Upper lobe of left lung (tissue), 6 donors: Measurements from ENCODE around the gene WBP1L. TPM values are rescaled to one million over a fixed set of nuclear protein-coding genes. Genes with fewer than 3 reads are reported as not detected.
"Not testable (repeated sequence)": the region's sequence is repeated elsewhere in the genome, so short reads cannot be mapped to it uniquely, and the experiment has no call there.

Experiments used
- ATAC-seq, 2 donors: fragments of 200-7000 bp; cut with Tn5 transposase; one replicate each; pipeline ENCODE4 v1.9.1; 2022; ENCODE audit warnings: mild to moderate bottlenecking in 2 of 2, moderate library complexity in 2 of 2; ENCODE audit not compliant: low FRiP score in 2 of 2
- DNase-seq, 2 donors: peaks; one replicate each; pipeline ENCODE4 v3.0.0-alpha.2; 2019 to 2020
- H3K27ac ChIP-seq, 4 donors: fragments of 200-600 bp; sonication (generic); one replicate each; pipeline ENCODE4 v1.5.1; 2016 to 2019
- H3K27me3 ChIP-seq, 4 donors: fragments of 200-600 bp; sonication (generic); one replicate each; pipeline ENCODE4 v1.5.1; 2017 to 2019
- H3K36me3 ChIP-seq, 4 donors: fragments of 200-600 bp; sonication (generic); one replicate each; pipeline ENCODE4 v1.5.1; 2016 to 2019
- H3K4me1 ChIP-seq, 4 donors: fragments of 200-600 bp; sonication (generic); one replicate each; pipeline ENCODE4 v1.5.1; 2018 to 2019
- H3K4me3 ChIP-seq, 4 donors: fragments of 200-600 bp; sonication (generic); one replicate each; pipeline ENCODE4 v1.5.1; 2017 to 2019; ENCODE audit warnings: mild to moderate bottlenecking in 2 of 4, moderate library complexity in 1 of 4
- H3K9me3 ChIP-seq, 4 donors: fragments of 200-600 bp; sonication (generic); one replicate each; pipeline ENCODE4 v1.5.1; 2018 to 2019
- EP300 ChIP-seq, 4 donors: sonication (generic); formaldehyde crosslinking; IDR thresholded peaks; one replicate each; pipeline ENCODE4 v1.5.1; 2017; ENCODE audit warnings: antibody characterized with exemption in 4 of 4, control low read depth in 2 of 4
- POLR2A ChIP-seq, 4 donors: fragments of 450-650 bp; IDR thresholded peaks; one replicate each; pipeline ENCODE4 v1.5.1; 2016 to 2017; ENCODE audit warnings: antibody characterized with exemption in 4 of 4, mild to moderate bottlenecking in 2 of 4
- POLR2AphosphoS5 ChIP-seq, 2 donors: sonication (generic); formaldehyde crosslinking; IDR thresholded peaks; one replicate each; pipeline ENCODE4 v1.5.1; 2017; ENCODE audit warnings: antibody characterized with exemption in 2 of 2
- WGBS, 2 donors: methylation state at CpG; one replicate each; pipeline ENCODE4 v1.1.5; 2017 to 2018; 5-methylcytosine and 5-hydroxymethylcytosine counted together
- total RNA-seq, 6 donors: library from RNA; depleted of rRNA in 4 of 6; stranded (reverse); fragments of >200 nt in 4 of 6; gene quantifications; one replicate each; pipeline versions ENCODE4 v1.1.0 to v1.2.1, GENCODE V29; 2016 to 2021
- TF ChIP-seq, protein P1 (sequence below), 6 experiments: fragments of 450-650 bp in 4 of 6; fragments of 200-600 bp in 2 of 6; sonication (generic) in 2 of 6; IDR thresholded peaks; one replicate each; pipeline ENCODE4 v1.5.1; 2016 to 2019; ENCODE audit warnings: antibody characterized with exemption in 6 of 6
- donor health status: DM: no; HTN: no; CAD: no; lungs with moderate emphysema.
- donor health status: DM: no; HTN: yes; CAD: no; lungs with severe emphysema.

WBP1L gene
- total RNA-seq, 6 donors from 2014 or later, result 41.7 to 76.6 (median 54.7) TPM

DNA sequence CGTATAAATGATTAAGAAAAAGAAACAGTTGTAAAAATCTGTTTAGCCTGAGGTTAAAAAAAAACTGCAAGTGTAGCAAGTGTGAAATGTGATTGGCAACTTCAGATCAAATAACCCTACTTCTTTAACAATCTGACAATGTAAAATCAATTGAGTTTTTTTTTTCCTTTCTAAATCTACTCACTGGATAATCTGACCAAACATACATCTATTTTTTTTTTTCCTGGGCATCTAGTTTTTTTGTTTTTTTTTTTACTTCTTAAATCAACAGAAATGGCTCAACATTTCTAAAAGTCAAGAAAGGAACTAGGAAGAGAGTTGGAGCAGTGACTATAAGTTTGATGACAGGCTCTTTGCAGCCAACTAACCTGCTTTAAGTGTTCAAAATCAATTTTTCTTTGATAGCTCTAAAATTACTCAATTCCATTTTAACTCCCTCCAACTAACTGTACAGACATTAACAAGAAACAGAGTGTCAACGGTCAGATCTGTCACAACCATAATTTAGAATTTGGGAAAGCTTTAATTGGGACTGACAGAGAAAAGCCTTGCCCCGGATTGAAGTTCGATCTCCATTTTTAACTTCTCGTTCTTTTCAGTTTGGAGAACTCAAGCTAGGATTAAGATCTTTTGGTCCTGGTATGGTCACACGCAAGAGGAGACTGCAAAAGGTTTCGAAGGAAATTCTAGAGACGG, 30.8 kb upstream of the WBP1L start:
- WGBS, 2 donors, result 10 to 11% methylated on average over 8 of the region's 8 CpGs
- ATAC-seq, result no peak
- Histone ChIP-seq H3K9me3 (no peaks in the 10 kb centered on the region), H3K36me3 (no peaks in the 10 kb centered on the region), H3K27ac (peak overlapping the region; percentile 81 to 92 (median 87)), H3K27me3 (no peaks in the 10 kb centered on the region), H3K4me1 (peaks cover 6 to 23% (median 9%) of the 10 kb centered on the region in 4 donors), H3K4me3 (peak overlapping the region in 3 of 4 donors; percentile 82 to 96 (median 93))
- TF ChIP-seq POLR2AphosphoS5 (IDR thresholded peaks at IDR 0.05), result no peak
- no peak for DNase-seq

- DNase-seq (no peak), ATAC-seq (peak; percentile 72 to 87)
- Histone ChIP-seq H3K36me3 (no peaks in the 10 kb centered on the region), H3K27ac (peak overlapping the region; percentile 81 to 92 (median 87)), H3K9me3 (no peaks in the 10 kb centered on the region), H3K27me3 (no peaks in the 10 kb centered on the region), H3K4me1 (peaks cover 6 to 27% (median 11%) of the 10 kb centered on the region in 4 donors), H3K4me3 (peak overlapping the region; percentile 82 to 96 (median 92))
- WGBS, 2 donors, result 0% methylated on average over 2 to 13 of the region's 13 CpGs
- TF ChIP-seq, protein P1, sequence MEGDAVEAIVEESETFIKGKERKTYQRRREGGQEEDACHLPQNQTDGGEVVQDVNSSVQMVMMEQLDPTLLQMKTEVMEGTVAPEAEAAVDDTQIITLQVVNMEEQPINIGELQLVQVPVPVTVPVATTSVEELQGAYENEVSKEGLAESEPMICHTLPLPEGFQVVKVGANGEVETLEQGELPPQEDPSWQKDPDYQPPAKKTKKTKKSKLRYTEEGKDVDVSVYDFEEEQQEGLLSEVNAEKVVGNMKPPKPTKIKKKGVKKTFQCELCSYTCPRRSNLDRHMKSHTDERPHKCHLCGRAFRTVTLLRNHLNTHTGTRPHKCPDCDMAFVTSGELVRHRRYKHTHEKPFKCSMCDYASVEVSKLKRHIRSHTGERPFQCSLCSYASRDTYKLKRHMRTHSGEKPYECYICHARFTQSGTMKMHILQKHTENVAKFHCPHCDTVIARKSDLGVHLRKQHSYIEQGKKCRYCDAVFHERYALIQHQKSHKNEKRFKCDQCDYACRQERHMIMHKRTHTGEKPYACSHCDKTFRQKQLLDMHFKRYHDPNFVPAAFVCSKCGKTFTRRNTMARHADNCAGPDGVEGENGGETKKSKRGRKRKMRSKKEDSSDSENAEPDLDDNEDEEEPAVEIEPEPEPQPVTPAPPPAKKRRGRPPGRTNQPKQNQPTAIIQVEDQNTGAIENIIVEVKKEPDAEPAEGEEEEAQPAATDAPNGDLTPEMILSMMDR (IDR thresholded peaks at IDR 0.05), result peak in 2 of 6 experiments; percentile 33 to 44
- TF ChIP-seq EP300 (IDR thresholded peaks at IDR 0.05) (no peak), POLR2A (IDR thresholded peaks at IDR 0.05) (no peak), POLR2AphosphoS5 (IDR thresholded peaks at IDR 0.05) (no peak)
Observed at GRCh38 chr10:102713539-102713813, 30.3 kb upstream of the WBP1L start.

DNA sequence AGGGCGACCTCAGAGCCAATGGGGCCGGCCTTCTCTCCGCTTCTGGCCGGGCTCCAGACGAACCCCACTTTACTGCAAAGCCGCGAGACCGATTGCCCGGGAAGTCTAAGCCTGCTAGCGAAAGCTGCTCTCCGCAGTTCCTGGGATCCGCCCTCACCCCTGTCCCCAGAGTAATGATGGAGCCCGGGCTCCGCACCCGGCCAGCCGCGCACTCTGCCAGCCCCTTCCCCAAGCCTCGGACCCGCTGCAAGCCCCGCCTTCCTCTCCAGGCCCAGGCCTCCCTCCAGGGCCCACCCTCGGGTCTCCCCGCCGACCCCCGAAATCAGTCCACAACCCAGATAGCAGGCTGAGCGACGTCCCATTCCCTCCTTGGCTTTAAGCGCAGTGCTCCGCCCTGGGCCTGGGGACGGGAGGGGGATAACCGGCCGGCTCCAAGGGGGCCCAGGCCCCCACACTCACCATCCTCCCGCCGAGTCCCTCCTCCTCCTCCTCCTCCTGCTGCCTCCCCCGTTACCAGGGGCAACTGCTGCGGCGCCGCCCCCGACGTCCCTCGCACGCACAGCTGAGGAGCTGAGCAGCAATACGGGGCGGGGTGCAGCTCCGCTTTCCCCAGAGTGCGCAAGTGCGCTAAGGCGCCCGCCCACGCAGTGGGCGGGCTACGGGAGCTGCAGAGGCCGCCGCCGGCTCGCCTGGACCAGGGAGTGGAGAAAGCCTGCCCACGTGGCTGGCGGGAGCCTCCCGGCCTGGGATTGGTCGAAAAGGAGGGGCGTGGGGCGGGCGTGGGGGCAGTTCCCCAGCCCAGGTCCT, 29.7 kb upstream of the WBP1L start, which contains the start of gene ARL3:
Gene ARL3, minus strand, starts transcription at position 584 of the 807 bp plus-strand sequence. Its CDS starts 122 bp downstream, at position 462.
- Histone ChIP-seq H3K4me1 (peaks cover 6 to 27% (median 12%) of the 10 kb centered on the region in 4 donors), H3K27ac (peak within 1 kb of the TSS; percentile 81 to 92 (median 87)), H3K27me3 (no peaks in the 10 kb centered on the region), H3K36me3 (no peaks in the 10 kb centered on the region), H3K9me3 (no peaks in the 10 kb centered on the region), H3K4me3 (peak within 1 kb of the TSS; percentile 82 to 96 (median 92))
- DNase-seq, result peak; percentile 99
- peak; percentile 99 to 100 for ATAC-seq
- 1 to 3% methylated on average over 14 to 48 of the region's 62 CpGs for WGBS, 2 donors
- TF ChIP-seq, protein P1 (IDR thresholded peaks at IDR 0.05), result peak in 4 of 6 experiments; percentile 57 to 85 (median 74)
- TF ChIP-seq POLR2AphosphoS5 (IDR thresholded peaks at IDR 0.05) (peak; percentile 74 to 75), EP300 (IDR thresholded peaks at IDR 0.05) (peak in 1 of 4 donors; percentile 57), POLR2A (IDR thresholded peaks at IDR 0.05) (peak in 2 of 4 donors; percentile 21 to 72)

GRCh38 chr10:102714621-102715455, 28.9 kb upstream of the WBP1L start, which contains the start of gene SFXN2:
Gene SFXN2, plus strand, starts transcription at chr10:102714636. Its CDS starts 12,001 bp downstream, at chr10:102726637.
- no peaks in the 10 kb centered on the region for H3K27me3 ChIP-seq
- TF ChIP-seq POLR2AphosphoS5 (IDR thresholded peaks at IDR 0.05) (no peak), POLR2A (IDR thresholded peaks at IDR 0.05) (peak in 2 of 4 donors; percentile 34 to 49)
- no peaks in the 10 kb centered on the region for H3K9me3 ChIP-seq
- no peaks in the 10 kb centered on the region for H3K36me3 ChIP-seq
- H3K4me1 ChIP-seq, result peaks cover 6 to 27% (median 12%) of the 10 kb centered on the region in 4 donors
- WGBS, 2 donors, result 6 to 16% methylated on average over 18 to 41 of the region's 46 CpGs
- peak within 1 kb of the TSS; percentile 81 to 92 (median 87) for H3K27ac ChIP-seq
- ATAC-seq (peak; percentile 25 to 32), DNase-seq (peak; percentile 45 to 89)
- H3K4me3 ChIP-seq, result peak within 1 kb of the TSS; percentile 82 to 96 (median 92)

DNA sequence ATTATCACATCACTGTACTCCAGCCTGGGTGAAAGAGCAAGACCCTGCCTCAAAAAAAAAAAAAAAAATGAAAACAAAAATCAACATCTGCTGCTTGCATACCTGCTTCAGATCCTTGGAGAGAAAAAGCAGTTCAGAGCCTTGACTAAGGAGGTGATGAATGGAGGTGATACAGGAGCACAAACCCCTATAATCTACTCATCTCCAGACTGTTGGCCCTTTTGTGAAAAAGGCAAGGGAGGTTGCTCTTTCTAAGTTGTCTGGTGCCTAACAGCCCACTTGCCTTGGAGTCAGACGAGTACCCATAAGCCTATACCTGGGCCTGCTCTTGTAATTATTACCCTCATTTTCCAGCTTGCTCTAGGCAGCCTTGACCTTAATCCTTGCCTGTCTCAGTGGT, 27.9 kb upstream of the WBP1L start:
- Histone ChIP-seq H3K9me3 (no peaks in the 10 kb centered on the region), H3K27ac (no peak overlapping the region), H3K4me1 (peaks cover 6 to 27% (median 12%) of the 10 kb centered on the region in 4 donors), H3K36me3 (no peaks in the 10 kb centered on the region), H3K27me3 (no peaks in the 10 kb centered on the region), H3K4me3 (no peak overlapping the region)
- WGBS, 2 donors, result 94 to 100% methylated on average over 1 of the region's 1 CpG
- TF ChIP-seq, protein P1 (IDR thresholded peaks at IDR 0.05), result no peak
- TF ChIP-seq POLR2AphosphoS5 (IDR thresholded peaks at IDR 0.05) (no peak), POLR2A (IDR thresholded peaks at IDR 0.05) (no peak), EP300 (IDR thresholded peaks at IDR 0.05) (no peak)
- no peak for ATAC-seq
- no peak for DNase-seq

DNA sequence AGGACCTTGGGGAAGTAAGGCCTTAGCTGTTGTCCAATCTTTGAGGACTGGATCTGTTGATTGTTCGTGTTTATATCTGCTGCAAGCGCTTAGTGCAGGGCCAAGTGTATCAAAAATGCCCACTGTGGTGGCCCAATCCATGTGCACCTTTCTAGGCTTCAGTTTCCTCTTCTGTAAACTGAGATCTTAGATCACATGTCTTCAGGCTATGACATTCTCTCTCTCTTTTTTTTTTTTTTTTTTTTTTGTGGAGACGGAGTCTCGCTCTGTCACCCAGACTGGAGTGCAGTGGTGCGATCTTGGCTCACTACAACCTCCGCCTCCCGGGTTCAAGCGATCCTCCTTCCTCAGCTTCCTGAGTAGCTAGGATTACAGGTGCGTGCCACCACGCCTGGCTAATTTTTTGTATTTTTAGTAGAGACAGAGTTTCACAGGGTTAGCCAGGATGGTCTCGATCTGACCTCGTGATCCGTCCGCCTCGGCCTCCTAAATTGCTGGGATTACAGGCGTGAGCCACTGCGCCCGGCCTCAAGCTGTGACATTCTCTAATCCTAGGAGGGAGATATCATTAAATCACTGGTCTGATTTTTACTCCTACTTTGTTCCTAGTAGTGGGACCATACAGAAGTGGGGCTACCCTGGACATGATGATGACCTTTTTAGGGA, 26.7 kb upstream of the WBP1L start:
- 95% methylated on average over 18 of the region's 18 CpGs for WGBS, 2 donors
- H3K4me3 ChIP-seq, H3K27me3 ChIP-seq, H3K36me3 ChIP-seq, ATAC-seq, H3K9me3 ChIP-seq, H3K27ac ChIP-seq, DNase-seq: not testable (repeated sequence)
- peaks cover 6 to 27% (median 12%) of the 10 kb centered on the region in 4 donors for H3K4me1 ChIP-seq
